CD4-positive, alpha-beta T cell treated with Interleukin-4 for 1 hour (primary cell): Measurements from ENCODE around the gene PPP6R2.
"Not testable (repeated sequence)": the region's sequence is repeated elsewhere in the genome, so short reads cannot be mapped to it uniquely, and the experiment has no call there.

Experiments
- DNase-seq, 2 donors: peaks; one replicate each; pipeline ENCODE4 v3.0.0-alpha.2; 2020 to 2022

Gene PPP6R2

DNA sequence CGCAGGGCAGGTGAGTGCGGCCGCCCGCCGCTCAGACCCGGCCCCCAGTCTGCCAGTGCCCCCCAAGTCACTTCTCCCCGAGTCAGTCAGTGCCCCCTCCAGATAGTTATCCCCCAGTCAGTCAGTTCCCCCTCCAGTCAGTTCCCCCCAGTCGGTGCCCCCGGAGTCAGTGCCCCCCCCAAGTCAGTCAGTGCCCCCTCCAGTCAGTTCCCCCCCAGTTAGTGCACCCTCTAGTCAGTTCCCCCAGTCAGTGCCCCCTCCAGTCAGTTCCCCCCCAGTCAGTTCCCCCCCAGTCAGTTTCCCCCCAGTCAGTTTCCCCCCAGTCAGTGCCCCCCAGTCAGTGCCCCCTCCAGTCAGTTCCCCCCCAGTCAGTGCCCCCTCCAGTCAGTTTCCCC lies 411 bp downstream of the PPP6R2 start:
- no peak for DNase-seq

GRCh38 chr22:50346470-50346869 lies 3.3 kb downstream of the PPP6R2 start:
- no peak for DNase-seq

DNA sequence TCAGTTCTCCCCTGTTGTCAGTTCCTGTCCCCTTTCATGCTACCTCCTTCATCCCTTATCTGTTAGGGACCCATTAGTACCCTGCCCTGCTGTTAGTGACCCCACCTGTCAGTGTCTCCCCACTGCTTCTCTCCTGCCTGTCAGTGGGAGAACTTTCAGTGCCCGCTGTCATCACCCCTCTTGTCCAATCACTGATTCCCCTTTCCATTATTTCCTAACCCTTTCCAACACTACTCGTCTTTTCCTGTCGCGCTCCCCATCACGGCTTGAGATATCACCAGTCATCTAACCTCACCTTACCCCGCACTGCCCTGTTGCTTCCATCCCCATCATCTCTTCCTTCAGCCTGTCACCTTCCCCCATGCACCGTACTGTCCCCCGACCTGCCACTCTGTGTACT lies 4.0 kb downstream of the PPP6R2 start:
- DNase-seq, result no peak

GRCh38 chr22:50348058-50348457 lies 4.9 kb downstream of the PPP6R2 start:
- DNase-seq, result no peak

DNA sequence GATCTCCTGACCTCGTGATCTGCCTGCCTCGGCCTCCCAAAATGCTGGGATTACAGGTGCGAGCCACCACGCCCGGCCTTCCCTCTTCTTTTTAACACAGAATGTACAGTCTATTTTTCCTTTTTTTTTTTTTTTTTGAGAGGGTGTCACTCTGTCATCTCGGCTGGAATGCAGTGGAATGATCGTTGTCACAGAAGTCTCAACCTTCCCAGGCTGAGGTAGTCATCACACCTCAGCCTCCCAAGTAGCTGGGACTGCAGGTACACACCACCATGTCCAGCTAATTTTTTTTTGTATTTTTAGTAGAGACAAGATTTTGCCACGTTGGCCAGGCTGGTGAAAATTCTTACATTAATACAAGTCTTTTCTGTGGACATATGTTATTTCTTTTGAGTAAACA lies 13.1 kb downstream of the PPP6R2 start:
- no peak for DNase-seq

GRCh38 chr22:50357222-50357621 lies 14.1 kb downstream of the PPP6R2 start:
- no peak for DNase-seq

DNA sequence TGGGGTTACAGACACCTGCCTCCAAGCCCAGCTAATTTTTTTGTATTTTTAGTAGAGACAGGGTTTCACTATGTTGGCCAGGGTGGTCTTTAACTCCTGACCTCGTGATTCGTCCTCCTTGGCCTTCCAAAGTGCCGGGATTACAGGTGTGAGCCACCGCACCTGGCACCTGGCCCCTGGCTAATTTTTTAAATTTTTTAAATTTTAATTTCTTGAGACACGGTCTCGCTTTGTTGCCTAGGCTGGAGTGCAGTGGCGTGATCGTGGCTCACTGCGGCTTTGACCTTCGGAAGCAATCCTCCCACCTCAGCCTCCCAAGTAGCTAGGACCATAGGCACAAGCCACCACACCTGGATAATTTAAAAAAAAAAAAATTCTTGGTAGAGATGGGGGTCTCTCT lies 14.6 kb downstream of the PPP6R2 start:
- no peak for DNase-seq

GRCh38 chr22:50360578-50360977 lies 17.5 kb downstream of the PPP6R2 start:
- no peak for DNase-seq

DNA sequence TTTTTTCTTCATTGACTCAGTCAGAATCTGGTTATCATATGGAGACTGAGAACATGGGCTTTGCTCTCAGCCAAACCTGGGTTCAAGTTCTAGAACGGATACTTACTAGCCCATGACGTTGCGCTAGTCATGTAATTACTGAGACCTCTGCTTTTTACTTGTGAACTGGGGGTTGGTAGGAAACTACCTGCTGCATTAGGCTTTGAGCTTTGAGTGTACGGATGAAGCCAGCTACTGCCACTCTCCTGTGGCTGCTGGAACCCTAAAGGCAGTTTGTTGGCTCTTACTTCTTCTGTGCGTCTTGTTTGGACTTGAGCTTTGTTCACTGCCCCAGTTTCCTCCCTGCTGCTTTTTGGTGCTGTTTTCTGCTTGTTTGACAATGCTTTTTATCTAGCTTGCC lies 18.1 kb downstream of the PPP6R2 start:
- peak in 1 of 2 donors; percentile 11 for DNase-seq

DNA sequence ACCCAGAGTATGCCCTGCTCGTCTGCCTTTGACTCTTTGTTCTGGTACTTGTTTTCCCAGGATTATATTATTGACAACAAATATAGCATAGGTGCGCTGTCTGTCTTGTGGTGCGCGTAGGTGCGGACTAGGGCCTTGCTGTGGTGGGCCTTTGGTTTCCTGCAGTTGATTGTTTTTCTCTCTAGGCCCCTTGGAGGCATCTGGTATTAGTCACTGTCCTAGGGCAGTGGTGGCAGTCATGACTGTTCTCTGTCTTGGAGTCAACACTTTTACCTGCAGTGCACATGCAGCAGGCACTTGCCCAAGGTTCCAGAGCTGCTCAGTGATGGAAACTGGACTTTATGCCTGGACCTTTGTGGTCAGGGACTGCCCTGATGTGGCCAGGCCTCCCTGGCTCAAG lies 18.6 kb downstream of the PPP6R2 start:
- peak in 1 of 2 donors; percentile 20 for DNase-seq

GRCh38 chr22:50363166-50363802 lies 20.2 kb downstream of the PPP6R2 start:
- DNase-seq, result no peak

- DNase-seq, result not testable (repeated sequence)
Measured at GRCh38 chr22:50363803-50364194, 20.7 kb downstream of the PPP6R2 start.

DNA sequence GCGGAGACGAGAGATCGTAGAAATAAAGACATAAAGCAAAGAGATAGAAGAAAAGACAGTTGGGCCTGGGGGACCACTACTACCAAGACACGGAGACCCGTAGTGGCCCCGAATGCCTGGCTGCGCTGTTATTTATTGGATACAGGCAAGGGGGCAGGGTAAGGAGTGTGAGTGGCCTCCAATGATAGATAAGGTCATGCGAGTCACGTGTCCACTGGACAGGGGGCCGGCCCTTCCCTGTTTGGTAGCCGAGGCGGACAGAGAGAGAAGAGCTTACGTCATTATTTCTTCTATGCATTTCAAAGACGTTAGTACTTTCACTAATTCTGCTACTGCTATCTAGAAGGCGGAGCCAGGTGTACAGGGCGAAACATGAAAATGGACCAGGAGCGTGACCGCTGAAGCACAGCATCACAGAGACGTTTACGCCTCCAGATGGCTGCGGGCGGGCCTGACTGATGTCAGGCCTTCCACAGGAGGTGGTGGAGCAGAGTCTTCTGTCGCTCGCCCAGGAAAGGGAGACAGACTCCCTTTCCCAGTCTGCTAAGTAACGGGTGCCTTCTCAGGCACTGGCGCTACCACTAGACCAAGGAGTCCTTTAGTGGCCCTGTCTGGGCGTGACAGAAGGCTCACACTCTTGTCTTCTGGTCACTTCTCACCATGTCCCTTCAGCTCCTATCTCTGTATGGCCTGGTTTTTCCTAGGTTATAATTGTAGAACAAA lies 24.8 kb downstream of the PPP6R2 start:
- DNase-seq, result no peak

- no peak for DNase-seq
Measured at GRCh38 chr22:50371101-50371648, 28.0 kb downstream of the PPP6R2 start.

- no peak for DNase-seq
Measured at GRCh38 chr22:50376085-50376651, 33.0 kb downstream of the PPP6R2 start.

DNA sequence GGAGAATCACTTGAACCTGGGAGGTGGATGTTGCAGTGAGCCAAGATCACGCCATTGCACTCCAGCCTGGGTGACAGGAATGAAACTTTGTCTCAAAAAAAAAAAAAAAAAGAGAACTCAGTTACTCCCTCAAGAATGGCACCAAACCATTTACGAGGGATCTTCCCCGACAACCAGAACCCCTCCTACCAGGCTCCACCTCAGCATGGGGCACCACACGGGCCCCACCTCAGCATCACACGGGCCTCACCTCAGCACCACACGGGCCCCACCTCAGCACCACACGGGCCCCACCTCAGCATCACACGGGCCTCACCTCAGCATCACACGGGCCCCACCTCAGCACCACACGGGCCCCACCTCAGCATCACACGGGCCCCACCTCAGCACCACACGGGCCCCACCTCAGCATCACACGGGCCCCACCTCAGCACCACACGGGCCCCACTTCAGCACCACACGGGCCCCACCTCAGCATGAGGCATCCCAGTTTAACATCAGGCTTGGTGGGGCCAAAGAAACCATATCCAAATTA lies 38.0 kb downstream of the PPP6R2 start:
- DNase-seq, result not testable (repeated sequence)

DNA sequence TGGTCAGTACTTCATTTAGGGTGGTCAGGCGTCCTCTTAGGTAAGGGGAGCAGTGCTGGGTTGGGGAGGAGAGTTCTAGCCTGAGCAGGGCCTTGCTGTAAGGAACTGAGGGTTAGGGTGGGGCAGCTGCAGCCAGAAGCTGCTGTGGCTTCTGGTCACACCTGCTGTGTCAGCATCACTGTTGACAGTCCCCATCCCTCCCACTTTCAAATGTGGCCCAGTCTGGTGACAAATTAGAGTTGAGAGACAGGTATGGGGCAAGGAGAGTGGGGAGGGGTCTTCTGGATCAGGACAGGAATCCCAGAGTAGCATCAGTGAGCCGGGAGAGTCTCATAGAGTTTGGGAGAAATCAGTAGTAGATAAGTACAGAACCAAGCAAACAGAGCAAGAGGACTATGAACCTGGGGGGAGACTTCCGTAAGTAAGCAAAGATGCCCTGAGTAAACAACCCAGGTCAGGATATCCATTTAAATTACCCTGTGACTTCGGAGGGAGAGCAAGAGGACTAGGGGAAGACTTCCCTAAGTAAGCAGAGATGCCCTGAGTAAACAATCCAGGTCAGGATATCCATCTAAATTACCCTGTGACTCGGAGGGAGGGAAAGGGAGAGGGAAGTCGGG lies 53.7 kb downstream of the PPP6R2 start:
- no peak for DNase-seq

GRCh38 chr22:50397371-50398060 lies 54.4 kb downstream of the PPP6R2 start:
- not testable (repeated sequence) for DNase-seq

- DNase-seq, result no peak
Measured at GRCh38 chr22:50398831-50399648, 55.9 kb downstream of the PPP6R2 start.

GRCh38 chr22:50399751-50400331 lies 56.7 kb downstream of the PPP6R2 start:
- peak; percentile 20 to 32 for DNase-seq

DNA sequence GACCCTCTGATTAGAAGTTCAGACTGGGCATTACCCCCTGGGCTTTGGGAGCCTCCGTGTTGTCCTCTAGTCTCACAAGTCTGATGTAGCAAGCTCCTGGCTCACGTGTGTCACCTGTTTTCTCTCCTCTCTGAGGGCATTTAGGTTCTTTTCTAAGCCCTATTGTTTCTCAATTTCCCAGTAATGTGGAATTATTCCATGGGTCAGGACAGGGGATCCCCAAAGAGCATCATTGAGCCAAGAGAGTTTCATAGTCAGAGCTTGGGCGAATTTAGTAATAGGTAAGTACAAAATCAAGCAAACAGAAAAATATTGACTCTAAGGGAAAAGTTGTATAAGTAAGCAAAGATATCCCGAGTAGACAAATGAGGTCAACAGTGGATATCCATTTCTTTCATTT lies 57.3 kb downstream of the PPP6R2 start:
- DNase-seq, result no peak
